Body of pancreas (tissue), 4 donors: ENCODE results near the gene THBS3. TPM values are rescaled to one million over a fixed set of nuclear protein-coding genes. Genes with fewer than 3 reads are reported as not detected.

ENCODE experiments used
- ATAC-seq: fragments of 150-250 bp; one replicate; pipeline ENCODE4 v1.9.1; 2016
- DNase-seq, 4 donors: peaks; one replicate each; pipeline ENCODE4 v3.0.0-alpha.2; 2019
- H3K27ac ChIP-seq, 4 donors: fragments of 200-600 bp; sonication (generic); 1 replicate in 3 of 4; 2 replicates in 1 of 4; pipeline versions ENCODE4 v1.5.1 to v1.6.1; 2016 to 2019; ENCODE audit warnings: mild to moderate bottlenecking in 1 of 4, mixed read lengths in 1 of 4, moderate library complexity in 1 of 4
- H3K27me3 ChIP-seq, 2 donors: fragments of 200-600 bp; sonication (generic); one replicate each; pipeline ENCODE4 v1.6.0; 2016; ENCODE audit warnings: mild to moderate bottlenecking in 1 of 2
- H3K36me3 ChIP-seq, 2 donors: fragments of 200-600 bp; sonication (generic); replicated peaks in 1 of 2; 2 replicates each; pipeline ENCODE4 v1.5.1; 2016; ENCODE audit warnings: low read depth in 2 of 2; ENCODE audit not compliant: insufficient read depth in 1 of 2
- H3K4me1 ChIP-seq: fragments of 200-600 bp; sonication (generic); one replicate; pipeline ENCODE4 v1.6.0; 2016
- H3K4me3 ChIP-seq, 2 donors: fragments of 200-600 bp; sonication (generic); 1 replicate in 1 of 2; 2 replicates in 1 of 2; pipeline ENCODE4 v1.5.1; 2016 to 2019
- H3K9me3 ChIP-seq, 3 donors: fragments of 200-600 bp; sonication (generic); 1 replicate in 2 of 3; 2 replicates in 1 of 3; pipeline ENCODE4 v1.5.1; 2016
- POLR2A ChIP-seq, 3 donors: fragments of 450-650 bp; IDR thresholded peaks; one replicate each; pipeline ENCODE4 v1.6.1; 2016; ENCODE audit warnings: antibody characterized with exemption in 3 of 3, mild to moderate bottlenecking in 2 of 3
- WGBS, 2 donors: methylation state at CpG; one replicate each; pipeline ENCODE4 v1.1.5; 2017; 5-methylcytosine and 5-hydroxymethylcytosine counted together
- intact Hi-C: fragments of 100-400 bp; cut with DNase I; formaldehyde crosslinking; loops from one replicate; pipeline ENCODE4 v1.15.1; 2023
- total RNA-seq, 2 donors: library from RNA; depleted of rRNA; stranded (reverse); fragments of >200 nt; gene quantifications; one replicate each; pipeline ENCODE4 v1.1.0, GENCODE V29; 2016
- TF ChIP-seq, protein P1 (sequence below), 7 experiments: fragments of 450-650 bp in 4 of 7; fragments of 200-600 bp in 3 of 7; sonication (generic) in 3 of 7; IDR thresholded peaks; one replicate each; pipeline ENCODE4 v1.5.1; 2016 to 2019; ENCODE audit warnings: antibody characterized with exemption in 7 of 7

THBS3 gene
- total RNA-seq = 10 to 100 TPM; 15.0 to 21.1 TPM

DNA sequence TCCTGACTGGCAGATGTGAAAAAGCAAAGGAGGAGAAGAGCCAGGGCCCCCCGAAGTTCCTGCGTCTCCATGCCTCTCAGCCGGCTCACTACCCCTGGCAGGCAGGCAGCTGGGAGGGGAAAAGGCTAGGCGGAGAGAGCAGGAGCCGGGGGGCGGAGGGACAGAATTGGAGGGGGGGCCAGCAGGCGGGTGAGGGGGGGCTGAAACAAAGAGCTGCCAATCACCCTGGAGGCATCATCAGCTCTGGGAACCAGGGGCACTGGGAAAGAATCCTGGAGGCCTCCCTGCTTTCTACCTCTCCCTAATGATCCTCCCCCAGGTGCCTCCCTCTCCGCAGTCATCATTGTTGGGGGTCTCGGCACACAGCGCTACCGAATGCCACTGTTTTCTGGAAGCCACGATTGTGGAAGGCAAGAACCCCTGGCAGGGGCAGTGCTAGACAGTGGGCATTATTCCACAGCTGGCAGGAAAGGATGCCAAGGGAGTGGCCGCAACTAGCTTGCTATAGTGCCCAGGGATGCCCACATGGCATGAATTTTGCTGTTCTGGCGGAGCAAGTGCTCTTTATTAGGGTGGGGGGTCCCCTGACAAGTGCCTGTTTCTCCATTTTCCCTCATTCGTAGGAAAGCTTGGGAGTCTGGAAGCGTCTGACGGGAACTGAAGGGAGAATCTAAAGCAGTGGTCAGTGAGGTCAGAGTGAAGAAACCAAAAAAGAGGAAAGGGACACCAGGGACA is at the start of gene THBS3:
Gene THBS3 (minus strand): TSS at position 92 of the 735 bp plus-strand sequence. CDS start 21 bp downstream, at position 71.
- Histone ChIP-seq H3K27me3 (no peaks in the 10 kb centered on the region), H3K4me3 (peak within 1 kb of the TSS; percentile 92 to 97), H3K36me3 (no peaks in the 10 kb centered on the region), H3K4me1 (peaks cover 23% of the 10 kb centered on the region), H3K9me3 (no peaks in the 10 kb centered on the region), H3K27ac (peak within 1 kb of the TSS; percentile 90 to 99 (median 96))
- TF ChIP-seq POLR2A (IDR thresholded peaks at IDR 0.05) = no peak
- TF ChIP-seq, protein P1, sequence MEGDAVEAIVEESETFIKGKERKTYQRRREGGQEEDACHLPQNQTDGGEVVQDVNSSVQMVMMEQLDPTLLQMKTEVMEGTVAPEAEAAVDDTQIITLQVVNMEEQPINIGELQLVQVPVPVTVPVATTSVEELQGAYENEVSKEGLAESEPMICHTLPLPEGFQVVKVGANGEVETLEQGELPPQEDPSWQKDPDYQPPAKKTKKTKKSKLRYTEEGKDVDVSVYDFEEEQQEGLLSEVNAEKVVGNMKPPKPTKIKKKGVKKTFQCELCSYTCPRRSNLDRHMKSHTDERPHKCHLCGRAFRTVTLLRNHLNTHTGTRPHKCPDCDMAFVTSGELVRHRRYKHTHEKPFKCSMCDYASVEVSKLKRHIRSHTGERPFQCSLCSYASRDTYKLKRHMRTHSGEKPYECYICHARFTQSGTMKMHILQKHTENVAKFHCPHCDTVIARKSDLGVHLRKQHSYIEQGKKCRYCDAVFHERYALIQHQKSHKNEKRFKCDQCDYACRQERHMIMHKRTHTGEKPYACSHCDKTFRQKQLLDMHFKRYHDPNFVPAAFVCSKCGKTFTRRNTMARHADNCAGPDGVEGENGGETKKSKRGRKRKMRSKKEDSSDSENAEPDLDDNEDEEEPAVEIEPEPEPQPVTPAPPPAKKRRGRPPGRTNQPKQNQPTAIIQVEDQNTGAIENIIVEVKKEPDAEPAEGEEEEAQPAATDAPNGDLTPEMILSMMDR (IDR thresholded peaks at IDR 0.05) = no peak
- peak in 1 of 4 donors; percentile 32 for DNase-seq
- 30 to 38% methylated on average over 11 to 17 of the region's 17 CpGs for WGBS, 2 donors
- peak; percentile 4 for ATAC-seq
- intact Hi-C loops = no loop called here

DNA sequence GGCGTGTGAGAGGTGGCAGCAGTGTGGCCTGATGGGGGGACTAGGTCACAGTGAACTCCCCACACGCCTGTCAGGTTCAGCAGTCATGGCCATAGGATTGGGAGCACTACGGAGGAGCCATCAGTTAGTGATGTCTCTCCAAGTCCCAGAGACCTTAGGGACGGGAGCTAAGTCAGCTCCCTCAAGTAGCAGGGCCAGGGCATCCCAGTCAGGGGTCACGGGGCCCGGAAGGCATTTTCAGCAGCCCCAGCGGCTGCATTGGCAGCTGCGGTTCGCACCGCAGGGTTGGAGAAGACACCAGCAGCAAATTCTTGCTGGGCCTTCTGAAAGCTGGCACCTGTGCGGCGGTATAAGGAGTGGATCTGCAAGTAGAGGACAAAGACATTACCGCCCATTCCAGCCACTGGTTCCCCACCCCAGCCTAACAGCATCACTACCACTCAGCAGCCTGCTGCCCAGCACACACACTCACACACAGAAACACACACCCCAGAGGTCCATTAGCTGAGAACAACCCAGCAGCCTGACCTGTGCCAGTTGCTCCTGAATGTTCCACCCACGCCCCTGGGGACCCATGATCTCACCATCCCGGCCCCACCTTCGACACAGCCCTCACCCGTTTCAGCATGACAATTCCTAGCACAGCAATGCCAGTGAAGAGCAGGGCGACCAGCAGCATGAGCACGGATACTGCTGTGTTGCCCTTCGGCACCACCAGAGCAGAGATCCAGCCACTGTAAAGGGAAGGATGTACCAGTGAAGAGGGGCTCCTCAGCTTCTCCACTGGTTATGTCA is 48.6 kb upstream of the THBS3 start:
- Histone ChIP-seq H3K4me1 (peaks cover 37% of the 10 kb centered on the region), H3K36me3 (peaks cover 0 to 4% of the 10 kb centered on the region in 2 donors), H3K9me3 (no peaks in the 10 kb centered on the region), H3K27me3 (no peaks in the 10 kb centered on the region), H3K27ac (peak overlapping the region; percentile 75 to 87 (median 82)), H3K4me3 (no peak overlapping the region)
- no peak for DNase-seq
- TF ChIP-seq, protein P1 (IDR thresholded peaks at IDR 0.05) = no peak
- TF ChIP-seq POLR2A (IDR thresholded peaks at IDR 0.05) = no peak
- ATAC-seq = no peak
- intact Hi-C loops = loop anchor here (10.0 kb wide), 1 partner anchor 339 kb away; no protein-coding TSS in a partner anchor
- WGBS, 2 donors = 74 to 81% methylated on average over 17 to 20 of the region's 20 CpGs

DNA sequence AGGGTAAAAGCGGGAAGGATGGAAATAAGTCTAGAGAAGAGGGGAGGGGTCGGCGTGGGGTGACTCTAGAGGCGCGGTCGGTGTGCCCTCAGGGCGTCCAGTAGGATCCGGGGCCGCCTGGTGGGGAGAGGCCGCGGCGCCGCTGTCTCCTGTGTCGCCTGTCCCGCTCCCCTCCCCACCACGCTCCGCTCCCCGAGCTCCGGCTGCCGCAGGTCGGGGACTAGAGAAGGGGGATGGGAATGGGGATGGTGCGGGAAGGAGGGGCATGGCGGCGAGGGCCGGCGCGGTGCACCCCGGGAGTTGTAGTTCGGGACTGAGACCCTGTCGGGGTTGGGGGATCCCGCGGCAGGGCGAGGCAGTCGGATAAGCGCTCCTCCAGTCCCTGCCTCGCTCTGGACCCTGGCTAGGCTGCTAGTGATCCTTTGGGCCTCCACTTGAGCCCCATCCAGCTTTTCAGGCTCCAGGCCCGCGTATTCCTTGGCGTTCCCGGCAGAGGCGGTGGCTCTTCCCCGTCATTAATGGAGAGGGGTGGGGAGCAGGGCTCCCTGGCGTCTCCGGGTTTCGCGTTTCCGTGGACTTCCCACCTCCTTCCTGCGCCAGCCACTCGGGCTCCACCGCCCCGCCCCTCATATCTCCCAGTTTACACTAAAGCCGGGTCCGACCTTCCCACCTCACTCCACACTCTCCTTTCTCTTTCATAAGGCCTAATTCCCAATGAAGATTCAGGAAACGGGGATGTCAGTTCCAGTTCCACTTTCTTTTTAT is 47.7 kb upstream of the THBS3 start, which contains the start of gene ENTREP3:
Gene ENTREP3 (minus strand): TSS at position 241 of the 765 bp plus-strand sequence. CDS start 606 bp downstream, outside the sequence.
- H3K36me3 ChIP-seq = peaks cover 0 to 4% of the 10 kb centered on the region in 2 donors
- WGBS, 2 donors = 1 to 2% methylated on average over 17 to 54 of the region's 54 CpGs
- peaks cover 35% of the 10 kb centered on the region for H3K4me1 ChIP-seq
- DNase-seq (peak; percentile 80 to 86 (median 84)), ATAC-seq (peak; percentile 86)
- H3K9me3 ChIP-seq = no peaks in the 10 kb centered on the region
- no peaks in the 10 kb centered on the region for H3K27me3 ChIP-seq
- peak in 2 of 3 donors; percentile 58 for TF ChIP-seq POLR2A (IDR thresholded peaks at IDR 0.05)
- TF ChIP-seq, protein P1 (IDR thresholded peaks at IDR 0.05) = no peak
- H3K27ac ChIP-seq = peak within 1 kb of the TSS; percentile 75 to 87 (median 82)
- peak within 1 kb of the TSS; percentile 59 to 92 for H3K4me3 ChIP-seq
- intact Hi-C loops = loop anchor here (10.0 kb wide), 1 partner anchor 339 kb away; no protein-coding TSS in a partner anchor

DNA sequence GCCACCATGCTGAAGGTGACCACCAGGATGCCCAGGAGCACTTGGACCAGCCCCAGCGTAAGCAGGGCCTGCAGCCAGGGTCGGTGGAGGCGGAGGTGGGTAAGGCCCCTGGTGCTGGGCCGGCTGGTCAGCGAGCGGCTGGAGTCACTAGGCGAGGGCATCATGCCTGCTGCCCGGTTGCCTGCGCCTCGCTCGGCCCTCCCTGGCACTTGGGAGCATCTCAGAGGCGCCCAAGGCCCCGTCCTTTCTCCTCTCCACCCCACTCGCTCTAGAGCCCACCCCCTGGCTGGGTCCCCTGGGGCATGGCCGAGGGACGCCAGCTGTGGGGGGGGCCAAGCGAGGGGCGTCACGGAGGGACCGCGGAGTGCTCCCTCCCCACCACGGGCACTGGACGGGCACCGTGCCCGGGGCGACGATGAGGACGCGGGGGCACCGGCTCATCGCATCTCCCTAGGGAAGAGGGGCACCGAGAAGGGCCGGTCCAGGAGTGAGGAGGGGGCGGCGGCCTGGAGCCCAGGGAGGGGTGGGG is 47.1 kb upstream of the THBS3 start:
- H3K36me3 ChIP-seq = peaks cover 0 to 4% of the 10 kb centered on the region in 2 donors
- intact Hi-C loops = loop anchor here (5.0 to 10.0 kb wide), 2 partner anchors 68 to 340 kb away; partner anchors contain the start of gene RUSC1
- H3K4me3 ChIP-seq = peak overlapping the region; percentile 59 to 92
- peaks cover 35% of the 10 kb centered on the region for H3K4me1 ChIP-seq
- H3K27ac ChIP-seq = peak overlapping the region; percentile 75 to 87 (median 82)
- WGBS, 2 donors = 0 to 5% methylated on average over 7 to 34 of the region's 35 CpGs
- no peak for TF ChIP-seq POLR2A (IDR thresholded peaks at IDR 0.05)
- TF ChIP-seq, protein P1 (IDR thresholded peaks at IDR 0.05) = no peak
- no peaks in the 10 kb centered on the region for H3K9me3 ChIP-seq
- peak in 2 of 4 donors; percentile 20 to 32 for DNase-seq
- ATAC-seq = peak; percentile 4
- H3K27me3 ChIP-seq = no peaks in the 10 kb centered on the region
